GM12892 (cell line): ENCODE results near the gene TOGARAM1.

Source experiments
- DNase-seq: peaks from one replicate; pipeline ENCODE4 v3.0.0; 2011; ENCODE audit not compliant: insufficient read length
- FAIRE-seq: peaks from 2 replicates; lab custom pipeline; 2011; peaks lifted over from hg19 to GRCh38; lab: Jason Lieb, UNC
- POLR2A ChIP-seq: IDR thresholded peaks from 2 replicates; pipeline ENCODE4 v1.6.1; 2011; ENCODE audit warnings: low read depth, low read length, control low read depth
- POLR2AphosphoS5 ChIP-seq: IDR thresholded peaks from 2 replicates; pipeline ENCODE4 v1.6.1; 2011; ENCODE audit warnings: low read depth, low read length, control low read depth
- TAF1 ChIP-seq: IDR thresholded peaks from 2 replicates; pipeline ENCODE4 v1.6.1; 2011; ENCODE audit warnings: low read depth, mild to moderate bottlenecking, control low read depth, low read length, borderline replicate concordance

Gene TOGARAM1

GRCh38 chr14:45114327-45114726 is 152.3 kb downstream of the TOGARAM1 start:
- no peak for FAIRE-seq
- TF ChIP-seq POLR2A (no peak), POLR2AphosphoS5 (no peak), TAF1 (no peak)
- no peak for DNase-seq

GRCh38 chr14:45118594-45118993 is 156.6 kb downstream of the TOGARAM1 start:
- FAIRE-seq = no peak
- TF ChIP-seq POLR2AphosphoS5 = no peak
- no peak for TF ChIP-seq POLR2A
- TF ChIP-seq TAF1 = no peak
- no peak for DNase-seq

- TF ChIP-seq POLR2A (no peak), POLR2AphosphoS5 (no peak), TAF1 (no peak)
- DNase-seq (no peak), FAIRE-seq (no peak)
Measured at GRCh38 chr14:45120096-45120495, 158.1 kb downstream of the TOGARAM1 start.

GRCh38 chr14:45123271-45123670 is 161.3 kb downstream of the TOGARAM1 start:
- TF ChIP-seq TAF1 (no peak), POLR2AphosphoS5 (no peak), POLR2A (no peak)
- no peak for DNase-seq
- FAIRE-seq = no peak
